GM19328 (cell line): ENCODE measurements around the gene AIG1.
"Not testable (repeated sequence)": the region's sequence is repeated elsewhere in the genome, so short reads cannot be mapped to it uniquely, and the experiment has no call there.

ENCODE experiments used
- ATAC-seq: cut with Tn5 transposase; IDR thresholded peaks from one replicate; pipeline ENCODE4 v1.9.1; 2021; ENCODE audit warnings: mild to moderate bottlenecking, moderate library complexity; ENCODE audit not compliant: unreplicated experiment

AIG1 gene

DNA sequence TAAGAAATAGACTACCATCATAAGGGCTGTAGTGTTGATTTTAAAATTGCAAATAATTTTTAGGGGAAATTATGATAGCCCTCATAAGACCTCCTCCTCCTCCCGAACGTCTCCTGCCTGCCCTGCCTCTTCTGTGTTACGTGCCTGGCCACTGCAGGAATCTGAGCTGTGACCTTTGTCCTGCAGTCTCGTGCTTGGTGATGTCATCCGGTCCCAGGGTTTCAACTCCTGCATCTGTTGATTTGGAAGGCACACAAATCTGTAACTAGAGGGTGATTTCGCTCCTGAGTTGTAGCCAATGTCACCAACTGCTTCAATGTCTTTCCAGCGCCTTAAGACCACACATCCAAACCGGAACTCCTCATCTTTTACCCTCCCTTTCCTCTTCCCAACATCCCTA lies 163.2 kb downstream of the AIG1 start:
- ATAC-seq, result no peak

DNA sequence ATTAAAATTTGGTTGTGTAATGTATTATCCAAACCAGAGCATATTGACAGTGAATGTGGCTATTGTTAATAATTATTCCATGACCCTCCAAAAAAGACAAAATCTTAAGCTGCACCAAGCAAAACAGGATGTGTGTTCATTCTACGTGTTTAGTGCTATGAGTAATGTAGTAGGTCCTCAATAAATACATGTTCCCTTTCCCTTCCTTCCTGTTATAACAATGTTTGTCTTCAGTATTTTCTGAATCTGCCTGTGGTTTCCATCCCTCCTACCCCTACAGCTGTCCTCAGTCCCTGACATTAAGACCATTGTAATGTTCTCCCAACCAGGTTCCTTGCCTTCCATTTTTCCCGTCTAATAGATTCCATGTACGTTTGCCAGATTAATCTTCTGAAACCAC lies 163.8 kb downstream of the AIG1 start:
- ATAC-seq, result no peak

DNA sequence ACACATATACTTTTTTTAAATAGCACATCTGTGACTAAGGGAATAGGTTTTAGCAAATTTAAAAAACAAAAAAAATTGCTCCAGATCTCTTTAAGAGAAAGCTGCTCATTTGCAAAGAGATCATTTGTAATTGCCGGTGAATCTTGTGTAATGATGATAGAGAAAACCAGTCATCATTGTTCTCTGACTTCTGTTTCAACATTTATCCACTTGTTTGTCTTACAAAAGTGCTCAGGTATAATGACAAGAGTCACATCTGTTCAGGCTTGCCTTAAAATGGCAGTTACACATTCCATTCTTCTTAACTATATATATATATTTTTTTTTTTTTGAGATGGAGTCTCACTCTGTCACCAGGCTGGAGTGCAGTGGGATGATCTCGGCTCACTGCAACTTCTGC lies 165.2 kb downstream of the AIG1 start:
- ATAC-seq, result no peak

DNA sequence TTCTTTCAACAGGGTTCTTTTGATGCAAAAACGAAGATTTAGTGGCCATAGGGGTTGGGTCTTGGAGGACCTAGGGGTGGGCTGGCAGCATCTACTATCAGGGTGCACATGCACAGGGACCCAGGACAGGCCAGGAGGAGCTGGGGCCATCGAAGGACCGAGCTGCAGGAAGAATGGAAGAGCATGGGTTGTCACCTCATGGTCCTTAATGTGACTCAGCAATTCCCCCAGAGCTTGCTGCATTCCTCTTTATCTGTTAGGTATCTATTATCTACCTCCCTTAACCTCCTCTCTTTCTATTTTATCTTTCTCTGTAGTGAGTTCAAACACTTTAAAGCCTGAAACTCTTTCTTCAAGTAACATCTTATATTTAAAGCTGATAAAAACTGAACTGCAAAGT lies 167.0 kb downstream of the AIG1 start:
- ATAC-seq, result no peak

DNA sequence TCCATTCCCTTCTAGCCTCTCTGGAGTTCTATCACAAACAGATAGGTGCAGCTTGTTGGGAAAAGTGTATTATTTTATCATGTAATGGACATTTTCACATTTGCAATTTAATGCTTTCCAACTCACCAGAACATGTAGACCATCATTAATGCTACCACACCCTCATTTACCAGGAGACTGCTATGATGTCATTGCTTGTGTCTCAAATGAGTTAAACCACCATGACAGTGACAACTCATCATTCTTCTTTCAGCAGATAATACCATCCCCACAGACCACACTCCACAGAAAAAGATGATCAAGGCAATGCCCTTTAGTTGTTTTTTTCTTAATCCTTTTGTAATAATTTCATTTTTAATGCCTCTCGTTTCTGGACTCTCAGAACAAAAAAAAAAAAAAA lies 168.7 kb downstream of the AIG1 start:
- no peak for ATAC-seq

DNA sequence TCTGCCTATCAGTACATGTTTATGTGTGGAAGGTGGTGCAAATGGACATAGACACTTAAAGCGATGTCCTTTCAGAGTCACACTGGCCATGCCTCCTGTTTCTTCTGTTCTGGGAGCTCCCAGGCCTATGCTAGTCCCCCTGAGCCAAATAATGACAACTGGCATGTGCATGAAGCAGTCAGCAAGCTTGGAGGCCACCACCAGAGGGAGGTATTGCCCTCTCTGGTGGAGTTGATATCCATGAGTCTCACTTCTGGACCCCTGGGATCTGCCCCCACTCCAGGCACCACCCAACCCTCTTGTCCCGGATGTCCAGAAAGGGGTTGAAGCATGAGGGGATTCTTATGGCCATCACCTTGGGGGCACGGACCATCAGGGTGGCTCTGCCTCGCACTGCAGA lies 172.2 kb downstream of the AIG1 start:
- ATAC-seq, result no peak

DNA sequence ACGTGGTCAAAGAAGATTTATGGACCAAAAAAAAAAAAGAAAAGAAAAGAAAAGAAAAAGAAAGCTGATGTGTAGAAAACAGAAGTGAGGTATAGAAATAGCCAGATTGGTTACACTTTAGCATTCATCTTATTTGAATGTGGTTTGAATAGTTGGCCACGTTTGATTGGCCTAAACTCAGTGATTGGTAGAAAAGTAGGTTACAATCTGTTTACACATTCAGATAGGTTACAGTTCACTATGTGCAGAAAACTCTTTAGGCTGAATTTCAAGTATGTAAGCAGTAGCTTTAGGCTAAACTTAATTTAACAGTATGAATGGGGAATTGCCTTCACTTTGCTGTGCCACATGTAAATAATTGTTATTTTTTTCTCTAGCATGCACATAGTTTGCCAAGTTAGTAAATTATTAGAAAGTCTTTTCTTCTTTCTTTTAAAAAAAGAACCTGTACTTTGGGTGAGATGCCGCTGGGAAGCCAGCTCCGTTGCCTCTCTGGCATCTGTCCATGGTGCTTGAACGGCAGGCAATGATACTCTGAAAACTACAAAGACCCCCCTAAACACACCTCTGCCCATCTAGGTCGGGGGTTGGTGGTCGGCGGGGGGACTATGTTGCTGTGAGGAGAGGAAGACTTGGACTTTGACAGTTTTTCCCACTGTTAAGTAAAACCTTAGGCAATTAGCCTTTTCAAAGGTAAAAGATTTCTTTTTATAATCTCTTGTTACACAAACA lies 173.0 kb downstream of the AIG1 start:
- ATAC-seq, result no peak

DNA sequence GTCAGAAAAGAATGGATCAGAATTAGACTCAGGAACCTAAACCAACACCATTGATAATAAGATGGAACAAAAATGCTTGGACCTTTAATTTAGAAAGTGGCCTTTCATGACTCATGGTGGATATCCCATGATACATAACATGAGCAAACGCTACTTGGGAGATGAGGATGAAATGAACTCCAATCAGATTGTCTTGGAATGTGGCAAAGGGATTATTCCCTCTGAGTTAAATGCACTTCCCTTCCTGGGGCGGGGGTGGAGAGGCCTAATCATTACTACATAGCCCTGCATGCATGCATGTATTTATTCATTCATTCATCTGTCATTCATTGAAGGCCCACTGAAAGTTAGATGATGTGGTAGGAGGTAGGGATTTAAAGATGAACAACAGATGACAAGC lies 174.0 kb downstream of the AIG1 start:
- no peak for ATAC-seq

DNA sequence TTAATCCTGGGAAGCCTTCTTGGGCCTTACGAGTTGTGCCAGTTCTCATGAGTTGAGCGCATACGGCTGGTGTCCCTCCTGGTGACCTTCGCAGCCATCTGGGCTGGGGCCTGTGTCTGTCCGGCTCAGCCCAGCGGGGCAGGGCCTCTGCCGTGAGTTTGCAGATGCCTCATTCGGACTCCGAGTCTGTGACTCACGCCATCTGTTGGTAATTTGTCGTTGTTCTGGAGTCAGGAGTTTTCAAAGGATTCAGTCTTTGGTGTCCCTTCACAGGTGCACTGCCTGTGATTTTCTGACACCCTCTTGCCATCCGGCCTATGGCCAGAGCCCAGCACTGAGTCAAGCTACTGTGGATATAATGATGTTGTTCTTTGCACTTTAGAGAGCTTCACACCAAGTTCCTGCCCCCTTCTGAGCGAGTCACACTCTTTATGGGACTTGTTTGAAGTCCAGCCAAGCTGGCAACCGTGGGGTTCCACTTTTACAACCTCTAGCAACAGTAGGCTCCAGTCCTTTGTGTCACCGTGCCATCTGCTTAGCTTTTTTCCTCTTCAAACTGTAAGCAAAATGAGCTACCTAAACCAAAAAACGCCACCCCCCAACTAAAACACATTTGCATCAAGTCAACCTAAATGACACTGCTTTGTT lies 175.6 kb downstream of the AIG1 start:
- ATAC-seq, result no peak

DNA sequence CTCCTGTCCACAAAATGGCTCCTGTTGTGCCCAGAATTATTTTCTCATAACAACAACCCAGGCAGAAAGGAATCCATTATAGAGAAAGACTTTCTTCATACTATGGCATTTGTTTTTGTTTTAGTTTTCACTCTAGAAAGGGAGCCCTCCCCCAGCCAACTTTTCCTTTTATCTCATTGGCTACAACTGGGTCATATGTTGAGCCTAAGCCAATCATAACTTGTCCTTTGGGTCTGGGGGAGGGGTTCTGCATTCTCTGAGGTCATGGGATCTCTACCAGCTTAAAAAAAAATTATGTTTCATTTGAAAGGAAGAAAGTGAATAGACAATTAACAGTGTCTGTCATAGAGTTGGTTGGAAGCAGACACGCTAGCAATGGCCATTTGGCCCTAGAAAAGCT lies 177.6 kb downstream of the AIG1 start:
- ATAC-seq, result no peak

DNA sequence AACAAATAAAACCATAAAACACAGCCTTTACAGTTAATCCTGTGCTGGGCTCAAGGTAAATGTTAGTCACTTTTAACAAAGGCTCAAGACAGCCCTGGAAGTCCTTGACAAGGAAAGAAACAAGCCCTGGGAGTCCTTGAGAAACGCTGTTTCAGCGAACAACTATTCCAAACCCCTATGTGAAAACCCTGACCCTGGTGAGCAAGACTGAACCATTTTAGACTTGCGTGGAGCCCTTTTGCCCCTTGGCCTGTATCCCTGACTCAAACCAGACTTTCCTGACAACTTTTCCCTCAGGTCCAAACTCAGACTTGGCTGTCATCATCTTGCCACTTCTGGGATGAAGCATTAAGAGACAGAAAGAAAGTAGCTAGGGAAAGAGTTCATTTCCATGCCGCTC lies 180.4 kb downstream of the AIG1 start:
- ATAC-seq, result no peak

DNA sequence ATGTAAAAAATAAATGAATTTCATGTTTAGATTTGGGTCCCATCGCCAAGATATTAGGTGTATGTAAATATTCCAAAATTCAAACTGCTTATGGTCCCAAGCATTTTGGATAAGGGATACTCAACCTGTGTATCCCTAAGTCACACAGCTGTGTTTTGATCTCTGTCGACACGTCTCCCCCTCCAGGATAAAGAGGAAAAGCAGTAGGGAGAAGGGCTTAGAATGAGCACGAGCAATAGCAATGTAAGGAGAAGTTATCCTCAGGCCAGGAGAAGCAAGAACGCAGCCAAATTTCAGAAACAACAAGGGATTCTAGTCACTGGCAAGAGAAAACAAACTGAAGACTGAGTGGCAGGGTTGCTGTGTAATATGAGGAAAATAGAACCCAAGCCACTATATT lies 181.2 kb downstream of the AIG1 start:
- ATAC-seq, result no peak

DNA sequence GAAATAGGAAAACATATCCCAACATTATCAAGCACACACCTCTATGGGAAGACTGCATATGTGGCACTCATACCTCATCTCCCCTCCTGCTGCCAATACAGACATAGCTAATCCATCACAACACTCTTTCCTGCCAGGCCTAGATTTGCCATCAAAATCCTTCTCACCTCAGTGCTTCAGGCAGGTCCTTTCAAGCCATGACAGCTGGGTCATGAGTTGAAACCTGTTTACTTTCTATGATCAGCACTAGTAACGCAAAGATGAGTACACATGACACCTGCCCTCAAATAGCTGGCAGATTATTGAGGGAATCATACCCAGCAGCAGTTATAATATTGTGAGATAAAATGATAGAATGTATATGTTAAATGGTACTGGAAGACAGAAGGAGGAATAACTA lies 183.1 kb downstream of the AIG1 start:
- no peak for ATAC-seq

DNA sequence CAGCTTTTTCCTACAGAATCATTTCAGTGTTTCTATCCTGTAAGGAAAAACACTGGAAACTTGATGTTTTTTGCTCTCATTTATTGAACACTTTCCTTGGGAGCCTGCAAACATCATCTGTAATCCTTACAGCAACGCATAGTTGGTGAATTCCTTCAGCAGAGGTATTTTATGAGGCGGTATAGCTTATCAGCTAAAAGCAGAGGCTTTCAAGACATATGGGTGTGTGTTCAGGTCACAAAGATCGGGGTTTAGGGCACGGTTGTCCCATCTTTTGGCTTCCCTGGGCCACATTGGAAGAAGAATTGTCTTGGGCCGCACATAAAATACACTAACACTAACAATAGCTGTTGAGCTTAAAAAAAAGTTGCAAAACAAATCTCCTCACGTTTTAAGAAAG lies 185.0 kb downstream of the AIG1 start:
- ATAC-seq, result no peak

DNA sequence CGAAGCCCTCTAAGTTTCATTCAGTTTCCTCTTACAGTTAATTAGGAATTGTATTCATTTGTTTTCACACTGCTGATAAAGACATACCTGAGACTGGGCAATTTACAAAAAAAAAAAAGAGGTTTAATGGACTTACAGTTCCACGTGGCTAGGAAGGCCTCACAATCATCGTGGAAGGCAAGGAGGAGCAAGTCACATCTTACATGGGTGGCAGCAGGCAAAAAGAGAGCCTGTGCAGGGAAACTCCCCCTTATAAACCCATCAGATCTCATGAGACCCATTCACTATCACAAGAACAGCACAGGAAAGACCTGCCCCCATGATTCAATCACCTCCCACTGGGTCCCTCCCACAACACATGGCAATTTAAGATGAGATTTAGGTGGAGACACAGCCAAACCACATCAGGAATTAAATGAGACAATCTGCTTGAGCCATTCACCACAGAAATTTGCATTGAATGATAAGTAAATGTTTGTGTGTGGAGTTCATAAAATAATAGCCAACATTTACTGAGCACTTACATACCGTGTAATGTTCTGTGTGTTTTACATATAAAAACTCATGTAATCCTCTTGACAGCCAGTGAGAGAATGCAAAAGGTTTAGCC lies 185.6 kb downstream of the AIG1 start:
- not testable (repeated sequence) for ATAC-seq

DNA sequence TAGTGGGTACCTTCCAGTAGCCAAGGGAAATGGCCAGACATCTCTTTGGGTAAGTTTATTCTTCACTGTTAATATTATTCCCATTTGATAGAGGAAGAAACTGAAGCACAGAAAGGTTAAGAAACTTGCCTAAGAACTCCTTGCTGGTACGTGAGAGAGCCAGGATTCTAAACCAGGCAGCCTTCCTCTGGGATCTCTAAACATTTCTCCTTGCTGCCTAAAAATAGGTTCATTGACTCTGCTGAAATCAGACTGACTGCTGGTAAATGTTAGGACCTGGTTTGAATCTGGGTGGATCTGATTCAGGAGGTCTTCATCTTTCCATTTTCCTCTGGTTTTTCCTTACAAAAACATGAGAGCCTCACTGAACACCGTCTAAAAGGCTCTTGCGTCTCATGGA lies 186.9 kb downstream of the AIG1 start:
- no peak for ATAC-seq

DNA sequence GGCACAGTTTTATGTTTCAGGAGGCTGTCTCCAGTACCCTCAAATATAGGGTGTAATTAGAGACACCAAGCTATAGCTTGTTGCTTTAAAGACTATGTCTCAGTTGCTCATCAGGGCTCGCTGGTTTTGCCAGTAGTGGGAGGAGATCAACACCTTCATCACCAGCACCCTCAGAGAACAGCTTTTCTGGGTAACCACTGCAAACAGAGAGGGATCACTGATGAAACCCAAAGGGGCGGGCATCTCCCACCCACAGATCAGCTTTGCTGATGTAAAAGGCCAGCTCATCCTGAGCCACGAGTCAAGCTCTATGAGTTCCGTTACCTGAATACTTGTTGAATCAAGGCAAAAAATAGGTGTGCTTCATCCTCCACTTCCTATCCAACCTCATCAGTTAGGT lies 187.7 kb downstream of the AIG1 start:
- no peak for ATAC-seq

DNA sequence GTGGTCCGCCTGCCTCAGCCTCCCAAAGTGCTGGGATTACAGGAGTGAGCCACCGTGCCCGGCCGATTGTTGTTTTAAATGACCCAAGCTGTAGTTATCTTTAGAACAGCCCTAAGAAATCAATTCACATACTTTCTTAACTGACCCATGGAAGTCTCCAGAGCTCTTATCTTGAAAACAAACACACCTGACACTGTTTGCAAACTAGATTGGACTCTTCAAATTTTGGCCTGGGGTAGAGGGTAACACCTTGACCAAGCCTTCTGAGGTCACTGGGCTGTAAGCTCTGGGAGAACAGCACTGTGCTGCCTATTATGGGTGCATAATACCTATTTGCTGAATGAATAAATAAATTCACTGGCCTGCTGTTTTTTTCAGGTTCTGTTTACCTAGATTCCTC lies 190.6 kb downstream of the AIG1 start:
- no peak for ATAC-seq

DNA sequence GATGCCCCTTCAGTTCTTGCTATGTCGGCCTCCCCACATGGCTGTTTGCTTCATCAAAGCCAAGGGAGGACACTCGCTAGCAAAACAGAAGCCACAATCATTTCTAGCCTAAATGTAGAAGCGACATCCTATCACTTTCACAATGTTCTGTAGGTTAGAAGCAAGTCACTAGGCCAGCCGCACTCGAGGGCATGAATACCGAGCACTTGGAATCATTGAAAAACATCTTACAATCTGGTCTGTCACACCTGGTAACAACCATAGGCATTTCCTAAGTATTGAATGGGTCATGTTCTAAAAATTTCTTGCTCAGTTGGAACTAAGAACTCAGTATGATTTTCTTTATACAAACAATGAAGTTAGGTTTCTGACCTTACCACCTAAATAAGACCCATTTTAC lies 192.3 kb downstream of the AIG1 start:
- no peak for ATAC-seq

DNA sequence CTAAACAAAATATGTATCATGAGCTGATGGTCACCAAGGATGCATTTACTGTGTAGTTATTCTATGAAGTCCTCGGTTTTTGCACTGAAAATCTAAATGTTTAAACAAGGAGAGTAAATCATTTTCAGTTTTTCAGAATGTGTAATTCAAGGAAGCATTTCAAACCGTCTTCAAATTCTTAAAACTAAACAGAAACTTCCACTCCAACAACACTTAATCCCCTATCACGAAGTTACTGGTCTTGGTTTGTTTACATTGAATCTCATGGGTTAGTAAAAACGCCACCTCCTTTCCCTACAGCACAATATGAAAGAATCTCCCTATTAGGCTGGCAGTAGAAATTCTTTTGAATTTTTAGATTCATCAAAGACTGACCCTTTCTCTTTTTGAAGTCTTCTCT lies 192.9 kb downstream of the AIG1 start:
- ATAC-seq, result no peak

DNA sequence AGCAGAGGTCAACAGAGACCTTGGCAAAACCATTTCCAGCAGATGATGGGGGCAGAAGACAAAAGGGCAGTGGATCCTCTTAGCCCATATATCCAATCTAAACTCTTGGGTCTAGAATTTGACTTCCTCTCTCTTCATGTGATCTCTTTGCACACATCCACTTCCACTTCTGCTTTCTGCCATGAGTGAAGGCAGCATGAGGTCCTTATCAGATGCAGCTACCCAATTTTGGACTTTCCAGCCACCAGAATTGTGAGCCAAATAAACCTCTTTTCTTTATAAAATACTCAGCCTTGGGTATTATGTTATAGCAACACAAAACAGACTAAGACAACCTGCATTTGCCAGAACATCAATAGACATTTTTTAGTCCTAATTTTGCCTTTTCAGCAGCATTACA lies 198.3 kb downstream of the AIG1 start:
- no peak for ATAC-seq

DNA sequence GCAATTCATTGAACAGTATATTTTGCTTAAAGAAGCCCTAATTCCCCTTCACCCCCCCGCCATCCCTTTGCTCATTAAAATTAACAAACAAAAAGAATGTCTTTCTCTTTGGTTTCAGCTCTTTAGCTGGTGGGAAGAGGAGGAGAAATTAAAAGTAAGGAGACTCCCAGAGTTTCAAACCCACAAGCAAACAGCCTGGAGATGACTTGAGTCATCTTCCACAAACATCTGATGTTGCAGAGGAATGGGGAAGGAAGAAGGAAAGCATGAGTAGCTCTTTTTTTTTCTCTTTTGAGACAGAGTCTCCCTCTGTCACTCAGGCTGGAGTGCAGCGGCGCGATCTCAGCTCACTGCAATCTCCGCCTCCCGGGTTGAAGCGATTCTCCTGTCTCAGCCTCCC lies 200.2 kb downstream of the AIG1 start:
- no peak for ATAC-seq
